WTC11 (cell line): ENCODE data around the gene AZIN2. TPM values are rescaled to one million over a fixed set of nuclear protein-coding genes. Genes with fewer than 3 reads are reported as not detected.

Experiments used
- ATAC-seq: fragments of 200-7000 bp; cut with Tn5 transposase; 2 replicates; pipeline ENCODE4 v1.10.0; 2021; ENCODE audit warnings: mild to moderate bottlenecking, moderate library complexity
- CTCF ChIA-PET: fragments of 300-600 bp; sonication (Branson Sonifier 250); formaldehyde crosslinking; loops from one replicate; lab custom pipeline; 2021; ENCODE audit warnings: antibody characterized with exemption; lab: Charles Lee
- POLR2A ChIA-PET: fragments of 350-600 bp; sonication (Branson Sonifier 250); formaldehyde crosslinking; loops from one replicate; lab custom pipeline; 2021; ENCODE audit warnings: antibody characterized with exemption; lab: Charles Lee
- DNase-seq: peaks from one replicate; pipeline ENCODE4 v3.0.0; 2021; ENCODE audit warnings: low spot score
- H3K27ac Mint-ChIP-seq: 2 replicates; pipeline ENCODE4 v1.8.0; 2021; ENCODE audit warnings: mixed read lengths
- H3K27me3 Mint-ChIP-seq: 2 replicates; pipeline ENCODE4 v1.8.0; 2021; ENCODE audit warnings: low read depth, mild to moderate bottlenecking, moderate library complexity, mixed read lengths
- H3K36me3 Mint-ChIP-seq: 2 replicates; pipeline ENCODE4 v1.8.0; 2021; ENCODE audit warnings: mixed read lengths
- H3K4me1 Mint-ChIP-seq: 2 replicates; pipeline ENCODE4 v1.8.0; 2022; ENCODE audit warnings: mixed read lengths
- H3K4me3 Mint-ChIP-seq: 2 replicates; pipeline ENCODE4 v1.8.0; 2021; ENCODE audit warnings: mild to moderate bottlenecking, moderate library complexity, mixed read lengths
- H3K9me3 Mint-ChIP-seq: 2 replicates; pipeline ENCODE4 v1.8.0; 2021; ENCODE audit warnings: mixed read lengths
- CREM ChIP-seq: sonication (generic); formaldehyde crosslinking; IDR thresholded peaks from 2 replicates; pipeline ENCODE4 v1.8.1; 2022; ENCODE audit warnings: mild to moderate bottlenecking, missing genetic modification reagents, moderate library complexity
- ELF4 ChIP-seq: sonication (generic); formaldehyde crosslinking; IDR thresholded peaks from 2 replicates; pipeline ENCODE4 v1.8.1; 2022; ENCODE audit warnings: low read depth, mild to moderate bottlenecking, moderate library complexity, missing genetic modification reagents
- MAX ChIP-seq: sonication (generic); formaldehyde crosslinking; IDR thresholded peaks from 2 replicates; pipeline ENCODE4 v1.8.0; 2022; ENCODE audit warnings: mild to moderate bottlenecking, missing genetic modification reagents
- MYBL2 ChIP-seq: sonication (generic); formaldehyde crosslinking; IDR thresholded peaks from 2 replicates; pipeline ENCODE4 v1.8.1; 2023; ENCODE audit warnings: mild to moderate bottlenecking, moderate library complexity, missing genetic modification reagents
- NFATC4 ChIP-seq: fragments of 250-450 bp; sonication (Bioruptor Pico); IDR thresholded peaks from 2 replicates; pipeline ENCODE4 v1.9.0; 2021; ENCODE audit warnings: mild to moderate bottlenecking
- NR2C2 ChIP-seq: sonication (generic); formaldehyde crosslinking; IDR thresholded peaks from 2 replicates; pipeline ENCODE4 v1.8.0; 2022; ENCODE audit warnings: mild to moderate bottlenecking, missing genetic modification reagents
- PRDM15 ChIP-seq: sonication (generic); formaldehyde crosslinking; IDR thresholded peaks from 2 replicates; pipeline ENCODE4 v1.8.0; 2022; ENCODE audit warnings: missing genetic modification reagents
- PRRX2 ChIP-seq: fragments of 250-450 bp; sonication (Bioruptor Pico); IDR thresholded peaks from 2 replicates; pipeline ENCODE4 v1.8.0; 2021; ENCODE audit warnings: mild to moderate bottlenecking
- RORB ChIP-seq: fragments of 250-450 bp; sonication (Bioruptor Pico); IDR thresholded peaks from 2 replicates; pipeline ENCODE4 v1.9.0; 2021; ENCODE audit warnings: mild to moderate bottlenecking
- ZMAT4 ChIP-seq: fragments of 250-450 bp; sonication (Bioruptor Pico); IDR thresholded peaks from 2 replicates; pipeline ENCODE4 v1.9.0; 2021; ENCODE audit warnings: mild to moderate bottlenecking
- ZNF219 ChIP-seq: sonication (generic); formaldehyde crosslinking; IDR thresholded peaks from 2 replicates; pipeline ENCODE4 v1.8.0; 2023; ENCODE audit warnings: missing genetic modification reagents, mild to moderate bottlenecking, borderline replicate concordance
- total RNA-seq: library from RNA; stranded (reverse); gene quantifications from 3 replicates; pipeline ENCODE4 v1.2.3, GENCODE V29; 2021
- TF ChIP-seq, protein P1 (sequence below): sonication (generic); formaldehyde crosslinking; IDR thresholded peaks from 2 replicates; pipeline ENCODE4 v1.8.0; 2022; ENCODE audit warnings: mild to moderate bottlenecking, missing genetic modification reagents
- TF ChIP-seq, protein P2 (sequence below): sonication (generic); formaldehyde crosslinking; IDR thresholded peaks from 2 replicates; pipeline ENCODE4 v1.8.0; 2023; ENCODE audit warnings: missing genetic modification reagents, mild to moderate bottlenecking, borderline replicate concordance
- TF ChIP-seq, protein P3 (sequence below): sonication (generic); formaldehyde crosslinking; IDR thresholded peaks from 2 replicates; pipeline ENCODE4 v1.8.1; 2023; ENCODE audit warnings: mild to moderate bottlenecking, missing genetic modification reagents
- TF ChIP-seq, protein P4 (sequence below): sonication (generic); formaldehyde crosslinking; IDR thresholded peaks from 2 replicates; pipeline ENCODE4 v1.8.1; 2023; ENCODE audit warnings: mild to moderate bottlenecking, missing genetic modification reagents, moderate library complexity
- TF ChIP-seq, protein P5 (sequence below): sonication (generic); formaldehyde crosslinking; conservative IDR thresholded peaks from 2 replicates; pipeline ENCODE4 v1.8.1; 2023; ENCODE audit warnings: mild to moderate bottlenecking, low read depth, missing genetic modification reagents, moderate library complexity
- TF ChIP-seq, protein P6 (sequence below): sonication (generic); formaldehyde crosslinking; conservative IDR thresholded peaks from 2 replicates; pipeline ENCODE4 v1.8.1; 2022; ENCODE audit warnings: mild to moderate bottlenecking, missing genetic modification reagents

Gene AZIN2
- total RNA-seq, 1 experiment from 2014 or later = 1.7 TPM

DNA sequence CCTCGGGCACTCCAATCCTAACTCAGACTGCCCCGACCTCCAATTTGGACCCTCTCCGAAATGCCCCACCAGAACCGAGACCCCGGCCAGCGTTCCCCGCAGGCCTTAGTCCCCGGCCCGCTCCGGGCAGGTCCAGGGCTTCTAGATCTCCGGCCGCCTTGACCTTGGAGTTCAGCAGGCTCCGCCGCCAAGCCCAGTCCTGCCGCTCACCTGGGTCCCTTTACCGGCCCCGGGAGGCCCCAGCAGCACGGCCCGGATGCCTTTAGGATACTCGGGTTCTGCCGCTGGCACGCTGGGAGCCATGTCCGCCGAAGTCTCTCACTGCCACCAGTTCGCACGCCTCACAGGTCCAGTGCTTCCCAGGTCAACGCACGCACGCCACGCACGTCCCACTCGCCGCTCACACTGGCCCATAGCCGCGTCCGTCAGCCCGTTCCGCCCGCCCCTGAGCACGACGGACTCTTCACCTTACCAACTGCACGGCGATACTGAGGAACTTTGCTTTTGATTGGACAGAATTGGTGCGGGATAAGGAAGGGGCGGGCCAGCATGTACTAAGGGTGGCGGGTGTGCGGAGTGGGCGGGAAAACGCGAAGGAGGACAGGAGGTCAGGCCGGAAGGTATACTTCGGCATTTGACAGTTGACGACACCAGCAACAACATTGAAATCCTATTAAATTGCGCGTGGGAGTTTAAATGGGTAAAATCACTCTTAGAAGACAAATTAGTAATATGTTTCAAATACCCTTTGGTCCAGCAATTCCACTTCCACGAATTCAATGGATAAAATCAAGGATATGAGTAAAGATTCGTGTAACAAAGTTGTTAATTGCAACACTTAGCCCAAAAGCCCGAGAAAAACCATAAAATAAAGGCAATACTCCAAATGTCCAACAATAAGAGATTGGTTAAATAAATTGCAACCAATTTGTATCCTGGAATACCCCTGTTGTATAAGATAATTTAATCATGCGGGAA, 44.1 kb upstream of the AZIN2 start, which contains the start of gene AK2 (continued):
- TF ChIP-seq PRDM15 (CRISPR knock-in tag) (peak; percentile 58), RORB (CRISPR knock-in tag) (no peak), ZMAT4 (CRISPR knock-in tag) (no peak), ELF4 (CRISPR knock-in tag) (peak; percentile 55; the same call in 1 of the 2 replicates), CREM (CRISPR knock-in tag) (peak; percentile 90), NR2C2 (CRISPR knock-in tag) (peak; percentile 70; the same call in 1 of the 2 replicates), ZNF219 (no peak)
- TF ChIP-seq, protein P1, sequence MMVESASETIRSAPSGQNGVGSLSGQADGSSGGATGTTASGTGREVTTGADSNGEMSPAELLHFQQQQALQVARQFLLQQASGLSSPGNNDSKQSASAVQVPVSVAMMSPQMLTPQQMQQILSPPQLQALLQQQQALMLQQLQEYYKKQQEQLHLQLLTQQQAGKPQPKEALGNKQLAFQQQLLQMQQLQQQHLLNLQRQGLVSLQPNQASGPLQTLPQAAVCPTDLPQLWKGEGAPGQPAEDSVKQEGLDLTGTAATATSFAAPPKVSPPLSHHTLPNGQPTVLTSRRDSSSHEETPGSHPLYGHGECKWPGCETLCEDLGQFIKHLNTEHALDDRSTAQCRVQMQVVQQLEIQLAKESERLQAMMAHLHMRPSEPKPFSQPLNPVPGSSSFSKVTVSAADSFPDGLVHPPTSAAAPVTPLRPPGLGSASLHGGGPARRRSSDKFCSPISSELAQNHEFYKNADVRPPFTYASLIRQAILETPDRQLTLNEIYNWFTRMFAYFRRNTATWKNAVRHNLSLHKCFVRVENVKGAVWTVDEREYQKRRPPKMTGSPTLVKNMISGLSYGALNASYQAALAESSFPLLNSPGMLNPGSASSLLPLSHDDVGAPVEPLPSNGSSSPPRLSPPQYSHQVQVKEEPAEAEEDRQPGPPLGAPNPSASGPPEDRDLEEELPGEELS (CRISPR knock-in tag) = peak; percentile 96

- no peak for ATAC-seq
- Mint-ChIP-seq H3K27ac (no peak overlapping the region), H3K27me3 (peaks cover 23% of the 10 kb centered on the region), H3K36me3 (peaks cover 4% of the 10 kb centered on the region), H3K4me3 (no peak overlapping the region), H3K4me1 (peaks cover 13% of the 10 kb centered on the region), H3K9me3 (peaks cover 5% of the 10 kb centered on the region)
- CTCF ChIA-PET = no interaction called here
- POLR2A ChIA-PET = interaction anchor here (2.1 kb wide), 1 partner anchor 75 kb away, joined by 4 read pairs; no protein-coding TSS in a partner anchor
- DNase-seq = no peak
- TF ChIP-seq, protein P2, sequence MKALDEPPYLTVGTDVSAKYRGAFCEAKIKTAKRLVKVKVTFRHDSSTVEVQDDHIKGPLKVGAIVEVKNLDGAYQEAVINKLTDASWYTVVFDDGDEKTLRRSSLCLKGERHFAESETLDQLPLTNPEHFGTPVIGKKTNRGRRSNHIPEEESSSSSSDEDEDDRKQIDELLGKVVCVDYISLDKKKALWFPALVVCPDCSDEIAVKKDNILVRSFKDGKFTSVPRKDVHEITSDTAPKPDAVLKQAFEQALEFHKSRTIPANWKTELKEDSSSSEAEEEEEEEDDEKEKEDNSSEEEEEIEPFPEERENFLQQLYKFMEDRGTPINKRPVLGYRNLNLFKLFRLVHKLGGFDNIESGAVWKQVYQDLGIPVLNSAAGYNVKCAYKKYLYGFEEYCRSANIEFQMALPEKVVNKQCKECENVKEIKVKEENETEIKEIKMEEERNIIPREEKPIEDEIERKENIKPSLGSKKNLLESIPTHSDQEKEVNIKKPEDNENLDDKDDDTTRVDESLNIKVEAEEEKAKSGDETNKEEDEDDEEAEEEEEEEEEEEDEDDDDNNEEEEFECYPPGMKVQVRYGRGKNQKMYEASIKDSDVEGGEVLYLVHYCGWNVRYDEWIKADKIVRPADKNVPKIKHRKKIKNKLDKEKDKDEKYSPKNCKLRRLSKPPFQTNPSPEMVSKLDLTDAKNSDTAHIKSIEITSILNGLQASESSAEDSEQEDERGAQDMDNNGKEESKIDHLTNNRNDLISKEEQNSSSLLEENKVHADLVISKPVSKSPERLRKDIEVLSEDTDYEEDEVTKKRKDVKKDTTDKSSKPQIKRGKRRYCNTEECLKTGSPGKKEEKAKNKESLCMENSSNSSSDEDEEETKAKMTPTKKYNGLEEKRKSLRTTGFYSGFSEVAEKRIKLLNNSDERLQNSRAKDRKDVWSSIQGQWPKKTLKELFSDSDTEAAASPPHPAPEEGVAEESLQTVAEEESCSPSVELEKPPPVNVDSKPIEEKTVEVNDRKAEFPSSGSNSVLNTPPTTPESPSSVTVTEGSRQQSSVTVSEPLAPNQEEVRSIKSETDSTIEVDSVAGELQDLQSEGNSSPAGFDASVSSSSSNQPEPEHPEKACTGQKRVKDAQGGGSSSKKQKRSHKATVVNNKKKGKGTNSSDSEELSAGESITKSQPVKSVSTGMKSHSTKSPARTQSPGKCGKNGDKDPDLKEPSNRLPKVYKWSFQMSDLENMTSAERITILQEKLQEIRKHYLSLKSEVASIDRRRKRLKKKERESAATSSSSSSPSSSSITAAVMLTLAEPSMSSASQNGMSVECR = no peak
- TF ChIP-seq, protein P3, sequence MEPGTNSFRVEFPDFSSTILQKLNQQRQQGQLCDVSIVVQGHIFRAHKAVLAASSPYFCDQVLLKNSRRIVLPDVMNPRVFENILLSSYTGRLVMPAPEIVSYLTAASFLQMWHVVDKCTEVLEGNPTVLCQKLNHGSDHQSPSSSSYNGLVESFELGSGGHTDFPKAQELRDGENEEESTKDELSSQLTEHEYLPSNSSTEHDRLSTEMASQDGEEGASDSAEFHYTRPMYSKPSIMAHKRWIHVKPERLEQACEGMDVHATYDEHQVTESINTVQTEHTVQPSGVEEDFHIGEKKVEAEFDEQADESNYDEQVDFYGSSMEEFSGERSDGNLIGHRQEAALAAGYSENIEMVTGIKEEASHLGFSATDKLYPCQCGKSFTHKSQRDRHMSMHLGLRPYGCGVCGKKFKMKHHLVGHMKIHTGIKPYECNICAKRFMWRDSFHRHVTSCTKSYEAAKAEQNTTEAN (CRISPR knock-in tag) = no peak
- TF ChIP-seq, protein P4, sequence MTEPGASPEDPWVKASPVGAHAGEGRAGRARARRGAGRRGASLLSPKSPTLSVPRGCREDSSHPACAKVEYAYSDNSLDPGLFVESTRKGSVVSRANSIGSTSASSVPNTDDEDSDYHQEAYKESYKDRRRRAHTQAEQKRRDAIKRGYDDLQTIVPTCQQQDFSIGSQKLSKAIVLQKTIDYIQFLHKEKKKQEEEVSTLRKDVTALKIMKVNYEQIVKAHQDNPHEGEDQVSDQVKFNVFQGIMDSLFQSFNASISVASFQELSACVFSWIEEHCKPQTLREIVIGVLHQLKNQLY (CRISPR knock-in tag) = no peak
- TF ChIP-seq, protein P5, sequence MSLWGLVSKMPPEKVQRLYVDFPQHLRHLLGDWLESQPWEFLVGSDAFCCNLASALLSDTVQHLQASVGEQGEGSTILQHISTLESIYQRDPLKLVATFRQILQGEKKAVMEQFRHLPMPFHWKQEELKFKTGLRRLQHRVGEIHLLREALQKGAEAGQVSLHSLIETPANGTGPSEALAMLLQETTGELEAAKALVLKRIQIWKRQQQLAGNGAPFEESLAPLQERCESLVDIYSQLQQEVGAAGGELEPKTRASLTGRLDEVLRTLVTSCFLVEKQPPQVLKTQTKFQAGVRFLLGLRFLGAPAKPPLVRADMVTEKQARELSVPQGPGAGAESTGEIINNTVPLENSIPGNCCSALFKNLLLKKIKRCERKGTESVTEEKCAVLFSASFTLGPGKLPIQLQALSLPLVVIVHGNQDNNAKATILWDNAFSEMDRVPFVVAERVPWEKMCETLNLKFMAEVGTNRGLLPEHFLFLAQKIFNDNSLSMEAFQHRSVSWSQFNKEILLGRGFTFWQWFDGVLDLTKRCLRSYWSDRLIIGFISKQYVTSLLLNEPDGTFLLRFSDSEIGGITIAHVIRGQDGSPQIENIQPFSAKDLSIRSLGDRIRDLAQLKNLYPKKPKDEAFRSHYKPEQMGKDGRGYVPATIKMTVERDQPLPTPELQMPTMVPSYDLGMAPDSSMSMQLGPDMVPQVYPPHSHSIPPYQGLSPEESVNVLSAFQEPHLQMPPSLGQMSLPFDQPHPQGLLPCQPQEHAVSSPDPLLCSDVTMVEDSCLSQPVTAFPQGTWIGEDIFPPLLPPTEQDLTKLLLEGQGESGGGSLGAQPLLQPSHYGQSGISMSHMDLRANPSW (CRISPR knock-in tag) = no peak
- TF ChIP-seq PRRX2 (CRISPR knock-in tag) (no peak), MYBL2 (CRISPR knock-in tag) (no peak), ZNF219 (no peak), MAX (CRISPR knock-in tag) (no peak), NFATC4 (no peak)
- TF ChIP-seq, protein P6, sequence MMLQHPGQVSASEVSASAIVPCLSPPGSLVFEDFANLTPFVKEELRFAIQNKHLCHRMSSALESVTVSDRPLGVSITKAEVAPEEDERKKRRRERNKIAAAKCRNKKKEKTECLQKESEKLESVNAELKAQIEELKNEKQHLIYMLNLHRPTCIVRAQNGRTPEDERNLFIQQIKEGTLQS (CRISPR knock-in tag) = no peak
Observed at GRCh38 chr1:33039840-33040239, 41.1 kb upstream of the AZIN2 start.
